Ramos (cell line): Measurements from ENCODE around the gene S100A7.
"Not testable (repeated sequence)": the region's sequence is repeated elsewhere in the genome, so short reads cannot be mapped to it uniquely, and the experiment has no call there.

ENCODE experiments used
- in situ Hi-C: fragments of 300-500 bp; cut with MboI; formaldehyde crosslinking; loops from one replicate; pipeline ENCODE4 v1.14.3; 2022; ENCODE audit warnings: low sequenced_read_pairs; ENCODE audit not compliant: unreplicated experiment

S100A7 gene

DNA sequence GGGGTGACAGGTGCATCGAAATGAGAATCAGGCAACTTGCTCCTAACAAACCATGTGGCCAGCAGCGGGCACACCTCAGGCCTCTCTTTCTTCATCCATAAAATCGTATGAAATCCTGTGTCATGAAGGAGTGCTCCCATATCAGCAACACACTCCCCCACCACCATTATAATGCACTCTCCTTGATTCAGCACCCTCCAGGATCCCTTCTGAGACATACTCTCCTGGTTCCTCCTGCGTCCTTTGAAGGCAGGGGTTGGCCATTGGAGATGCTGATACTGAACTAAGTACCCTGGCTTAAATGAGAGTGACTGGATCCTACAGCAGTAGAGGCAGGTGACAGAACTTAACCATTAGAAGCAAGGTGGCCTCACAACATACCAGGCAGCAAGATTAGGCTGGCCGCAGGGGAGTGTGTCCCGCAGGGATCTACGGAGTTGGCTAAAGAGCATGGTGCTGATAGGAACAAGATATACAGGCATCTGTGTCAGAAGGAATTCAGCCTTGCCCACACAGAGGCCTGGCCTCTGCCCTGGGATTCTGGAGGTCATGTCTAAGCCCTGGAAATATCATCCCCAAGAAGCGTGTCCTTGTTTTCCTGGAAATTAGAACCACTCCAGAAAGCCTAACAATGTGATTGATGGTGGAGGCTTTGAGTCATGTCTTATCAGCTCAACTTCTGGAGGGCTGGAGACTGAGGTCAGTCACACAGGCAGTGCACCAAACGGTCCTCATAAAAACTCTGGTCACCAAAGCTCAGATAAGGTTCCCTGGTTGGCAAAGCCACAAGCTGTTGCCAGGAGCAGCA lies 27.4 kb downstream of the S100A7 start:
- in situ Hi-C loops, result no loop called here

GRCh38 chr1:153431928-153432327 lies 28.5 kb downstream of the S100A7 start:
- in situ Hi-C loops, result no loop called here

- in situ Hi-C loops, result no loop called here
Measured at GRCh38 chr1:153431427-153431826, 29.0 kb downstream of the S100A7 start.

GRCh38 chr1:153431002-153431401 lies 29.4 kb downstream of the S100A7 start:
- in situ Hi-C loops, result no loop called here

DNA sequence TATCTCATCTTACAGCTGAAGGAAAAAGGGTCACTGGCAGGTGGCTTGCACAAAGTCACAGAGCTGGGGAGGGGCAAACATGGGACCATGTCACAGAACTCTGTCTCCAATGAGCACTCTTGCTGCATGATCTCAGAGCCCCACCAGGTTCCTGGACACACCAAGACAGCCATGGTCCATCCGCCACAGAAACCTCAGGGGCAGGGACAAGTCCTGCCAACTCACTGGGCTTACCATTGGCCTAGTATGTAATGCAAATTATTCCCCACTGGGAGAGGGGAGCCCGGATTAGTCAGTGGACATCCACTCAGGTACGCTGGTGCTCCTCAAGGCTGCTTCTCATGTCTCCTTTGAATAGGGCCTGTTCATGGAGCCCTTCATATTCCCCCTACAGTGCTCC lies 29.9 kb downstream of the S100A7 start:
- in situ Hi-C loops, result no loop called here

GRCh38 chr1:153430166-153430553 lies 30.3 kb downstream of the S100A7 start:
- in situ Hi-C loops, result no loop called here

- in situ Hi-C loops, result no loop called here
Measured at GRCh38 chr1:153429266-153430165, 30.9 kb downstream of the S100A7 start.

DNA sequence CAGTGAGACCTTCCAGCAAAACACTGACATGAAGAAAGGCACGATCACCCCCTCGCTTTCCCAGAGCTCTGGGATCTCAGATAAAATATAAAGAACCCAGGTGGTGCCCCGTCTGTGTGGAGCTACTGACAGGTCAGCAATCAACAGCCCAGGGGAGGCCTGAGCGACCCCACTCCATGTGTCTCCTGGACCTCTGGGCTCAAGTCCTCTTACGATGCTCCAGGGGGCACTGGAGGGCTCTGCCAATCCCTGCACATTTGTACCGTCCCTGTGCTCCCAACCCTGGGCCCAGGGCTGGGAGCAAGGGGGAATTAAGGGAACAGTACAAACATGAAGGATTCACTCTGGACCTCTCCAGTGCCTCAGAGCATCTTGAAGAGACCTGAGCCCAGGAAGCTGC lies 31.7 kb downstream of the S100A7 start:
- in situ Hi-C loops, result no loop called here

DNA sequence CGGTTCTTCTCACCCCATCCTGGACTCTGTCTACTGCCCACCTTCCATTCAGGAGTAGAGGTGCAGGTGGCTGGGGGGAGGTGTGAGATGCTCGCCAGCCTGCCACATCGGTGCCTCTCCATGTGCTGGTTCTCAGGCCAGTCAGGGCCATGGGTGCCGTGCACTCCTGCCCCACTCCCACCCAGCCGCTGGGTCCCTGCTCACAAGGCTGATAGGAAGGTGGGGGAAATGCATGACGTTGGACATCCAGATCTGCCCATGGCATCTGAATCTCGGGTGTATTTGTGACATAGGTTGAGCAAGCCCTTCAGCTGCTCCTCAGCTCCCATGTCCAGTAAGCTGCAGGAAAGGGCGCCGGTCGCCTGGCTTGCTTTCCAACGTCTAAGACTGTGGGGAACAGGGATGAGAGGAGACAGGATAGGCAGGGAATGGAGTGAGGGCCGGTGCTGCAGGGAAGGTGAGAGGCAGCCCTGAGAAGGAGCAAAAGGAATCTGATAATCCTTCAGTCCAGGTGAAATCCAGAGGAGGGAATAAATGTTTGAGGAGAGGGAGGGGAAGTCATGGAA lies 32.3 kb downstream of the S100A7 start:
- in situ Hi-C loops, result no loop called here

DNA sequence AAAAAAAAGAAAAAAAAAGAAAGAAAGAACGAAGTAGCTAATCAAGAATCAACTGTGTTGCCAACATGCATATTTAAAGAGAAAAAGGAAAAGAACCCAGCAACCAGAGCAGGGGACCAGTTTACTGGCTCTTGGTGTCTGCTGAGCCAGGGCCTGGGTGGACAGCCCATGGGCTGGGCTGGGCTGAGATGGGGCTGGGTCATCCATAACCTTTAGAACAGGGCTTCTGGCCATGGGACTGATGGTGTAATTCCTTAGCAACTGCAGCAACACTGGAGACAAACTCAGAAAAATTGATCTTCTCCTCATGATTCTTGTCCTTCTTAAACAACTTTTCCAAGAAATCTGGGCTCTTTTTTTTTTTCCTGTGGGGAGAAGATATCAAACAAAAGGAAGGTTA lies 33.6 kb downstream of the S100A7 start:
- in situ Hi-C loops, result no loop called here

DNA sequence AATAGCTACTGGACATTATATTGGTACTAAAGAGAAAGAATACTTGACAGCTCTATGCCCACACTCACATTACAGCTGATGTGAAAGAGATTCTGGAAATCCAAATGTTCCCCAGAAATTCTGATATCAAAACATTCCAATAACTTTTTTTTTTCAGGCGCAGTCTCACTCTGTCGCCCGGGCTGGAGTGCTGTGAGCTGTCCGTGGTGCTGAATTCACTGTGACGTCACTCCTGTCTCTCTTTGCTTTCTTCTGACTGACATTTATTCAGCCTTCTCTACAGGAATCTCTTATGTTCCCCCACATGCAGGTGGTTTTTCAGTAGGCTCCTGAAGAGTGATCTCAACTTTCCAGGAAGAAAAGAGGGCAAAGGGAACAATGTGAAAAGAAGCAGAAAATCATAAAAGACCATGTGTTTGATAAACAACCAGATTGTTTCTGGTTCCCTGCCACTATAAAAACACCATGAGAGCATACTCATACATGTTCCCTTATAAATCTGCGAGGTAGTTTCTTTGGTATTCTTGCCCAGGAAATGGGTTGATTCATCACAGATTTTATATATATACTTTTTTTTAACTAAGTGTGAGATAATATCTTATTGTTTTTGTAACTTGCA lies 37.9 kb downstream of the S100A7 start:
- in situ Hi-C loops, result no loop called here

GRCh38 chr1:153420306-153420705 lies 40.1 kb downstream of the S100A7 start:
- in situ Hi-C loops, result no loop called here

GRCh38 chr1:153419436-153419793 lies 41.0 kb downstream of the S100A7 start:
- in situ Hi-C loops, result not testable (repeated sequence)

DNA sequence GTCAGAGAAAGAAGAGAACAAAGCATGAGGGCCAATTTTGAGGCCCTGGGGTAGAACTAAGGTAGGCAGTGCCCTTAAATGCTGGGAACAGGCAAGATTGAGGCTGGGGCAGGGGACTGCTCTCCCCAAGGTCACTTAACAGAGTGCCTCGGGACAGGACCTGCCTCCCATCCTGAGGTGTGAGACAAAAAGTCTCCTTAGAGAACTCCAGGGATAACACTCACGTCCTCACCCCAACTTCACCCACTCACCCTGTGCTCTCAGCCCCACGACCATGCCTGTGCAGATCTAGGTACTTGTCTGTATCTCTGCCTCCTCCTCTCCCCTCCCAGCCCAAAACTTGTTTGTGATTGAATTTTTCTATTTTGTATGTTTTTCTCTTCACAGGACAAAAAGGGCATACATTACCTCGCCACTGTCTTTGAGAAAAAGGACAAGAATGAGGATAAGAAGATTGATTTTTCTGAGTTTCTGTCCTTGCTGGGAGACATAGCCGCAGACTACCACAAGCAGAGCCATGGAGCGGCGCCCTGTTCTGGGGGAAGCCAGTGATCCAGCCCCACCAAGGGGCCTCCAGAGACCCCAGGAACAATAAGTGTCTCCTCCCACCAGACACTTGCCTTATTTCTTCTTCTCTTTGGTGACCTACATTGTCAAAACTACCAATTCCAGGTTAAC lies 41.6 kb downstream of the S100A7 start:
- in situ Hi-C loops, result not testable (repeated sequence)

DNA sequence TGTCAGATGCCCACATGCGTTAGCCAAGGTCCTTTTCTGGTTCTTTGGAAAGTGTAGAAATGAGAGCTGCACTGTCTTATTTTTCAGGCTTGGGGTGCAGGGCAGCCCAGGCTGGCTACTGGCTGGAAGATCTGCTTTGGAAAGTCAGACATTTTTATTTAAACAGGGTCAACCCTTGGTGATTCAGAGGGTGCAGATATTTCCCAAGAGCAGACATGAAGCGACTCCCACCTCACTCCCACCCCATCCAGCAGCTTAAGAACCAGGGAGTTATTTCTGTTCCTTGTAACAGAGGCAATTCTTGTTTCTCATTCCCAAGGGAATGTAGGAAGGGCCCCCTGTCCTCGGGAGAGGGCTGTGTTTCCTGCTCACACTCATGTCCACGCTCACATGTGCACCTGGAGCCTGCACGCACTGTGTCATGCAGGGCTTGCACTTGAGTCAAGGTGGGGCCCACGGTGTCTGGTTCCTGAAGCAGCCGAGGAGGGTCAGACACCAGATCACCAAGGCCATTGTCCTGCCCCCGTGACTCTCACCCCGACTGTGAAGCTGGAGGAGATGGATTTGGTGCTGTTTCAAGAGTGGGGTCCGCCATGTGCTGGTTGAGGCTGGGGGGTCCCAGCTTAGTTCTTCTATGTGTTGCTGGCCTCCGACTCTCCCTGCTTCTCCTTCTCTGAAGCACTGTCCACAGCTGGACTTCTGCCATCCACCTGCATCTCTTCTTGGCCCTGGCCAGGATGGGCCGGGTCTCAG lies 43.1 kb downstream of the S100A7 start:
- in situ Hi-C loops, result no loop called here

- in situ Hi-C loops, result no loop called here
Measured at GRCh38 chr1:153415850-153416570, 44.4 kb downstream of the S100A7 start, which contains the start of gene S100A7A. Gene S100A7A, plus strand, starts transcription at chr1:153416520. Its CDS starts 1,563 bp downstream, at chr1:153418083.

- in situ Hi-C loops, result not testable (repeated sequence)
Measured at GRCh38 chr1:153413961-153414360, 46.5 kb downstream of the S100A7 start.
